WTC11 (cell line): ENCODE measurements around the gene PRSS57. TPM values are rescaled to one million over a fixed set of nuclear protein-coding genes. Genes with fewer than 3 reads are reported as not detected.
A peak's percentile ranks its signal among the peaks of the same experiment; 100 is the strongest.

Source experiments
- ATAC-seq: fragments of 200-7000 bp; cut with Tn5 transposase; 2 replicates; pipeline ENCODE4 v1.10.0; 2021; ENCODE audit warnings: mild to moderate bottlenecking, moderate library complexity
- CTCF ChIA-PET: fragments of 300-600 bp; sonication (Branson Sonifier 250); formaldehyde crosslinking; loops from one replicate; lab custom pipeline; 2021; ENCODE audit warnings: antibody characterized with exemption; lab: Charles Lee
- POLR2A ChIA-PET: fragments of 350-600 bp; sonication (Branson Sonifier 250); formaldehyde crosslinking; loops from one replicate; lab custom pipeline; 2021; ENCODE audit warnings: antibody characterized with exemption; lab: Charles Lee
- DNase-seq: peaks from one replicate; pipeline ENCODE4 v3.0.0; 2021; ENCODE audit warnings: low spot score
- H3K27ac Mint-ChIP-seq: 2 replicates; pipeline ENCODE4 v1.8.0; 2021; ENCODE audit warnings: mixed read lengths
- H3K27me3 Mint-ChIP-seq: 2 replicates; pipeline ENCODE4 v1.8.0; 2021; ENCODE audit warnings: low read depth, mild to moderate bottlenecking, moderate library complexity, mixed read lengths
- H3K36me3 Mint-ChIP-seq: 2 replicates; pipeline ENCODE4 v1.8.0; 2021; ENCODE audit warnings: mixed read lengths
- H3K4me1 Mint-ChIP-seq: 2 replicates; pipeline ENCODE4 v1.8.0; 2022; ENCODE audit warnings: mixed read lengths
- H3K4me3 Mint-ChIP-seq: 2 replicates; pipeline ENCODE4 v1.8.0; 2021; ENCODE audit warnings: mild to moderate bottlenecking, moderate library complexity, mixed read lengths
- H3K9me3 Mint-ChIP-seq: 2 replicates; pipeline ENCODE4 v1.8.0; 2021; ENCODE audit warnings: mixed read lengths
- ATF6 ChIP-seq: sonication (generic); formaldehyde crosslinking; IDR thresholded peaks from 2 replicates; pipeline ENCODE4 v1.8.1; 2023; ENCODE audit warnings: mild to moderate bottlenecking, missing genetic modification reagents
- CREB1 ChIP-seq: sonication (generic); formaldehyde crosslinking; IDR thresholded peaks from 2 replicates; pipeline ENCODE4 v1.8.0; 2023; ENCODE audit warnings: mild to moderate bottlenecking, missing genetic modification reagents
- CREM ChIP-seq: sonication (generic); formaldehyde crosslinking; IDR thresholded peaks from 2 replicates; pipeline ENCODE4 v1.8.1; 2022; ENCODE audit warnings: mild to moderate bottlenecking, missing genetic modification reagents, moderate library complexity
- ETV6 ChIP-seq: sonication (generic); formaldehyde crosslinking; IDR thresholded peaks from 2 replicates; pipeline ENCODE4 v1.8.1; 2022; ENCODE audit warnings: mild to moderate bottlenecking, missing genetic modification reagents
- FOXJ3 ChIP-seq: sonication (generic); formaldehyde crosslinking; IDR thresholded peaks from 2 replicates; pipeline ENCODE4 v1.9.0; 2021; ENCODE audit warnings: missing genetic modification reagents, mild to moderate bottlenecking, borderline replicate concordance
- JAZF1 ChIP-seq: fragments of 250-450 bp; sonication (Bioruptor Pico); IDR thresholded peaks from 2 replicates; pipeline ENCODE4 v1.9.0; 2021; ENCODE audit warnings: moderate library complexity, mild to moderate bottlenecking, inconsistent platforms
- KAT7 ChIP-seq: sonication (generic); formaldehyde crosslinking; IDR thresholded peaks from 2 replicates; pipeline ENCODE4 v1.8.1; 2023; ENCODE audit warnings: missing genetic modification reagents, mild to moderate bottlenecking, borderline replicate concordance
- MYBL2 ChIP-seq: sonication (generic); formaldehyde crosslinking; IDR thresholded peaks from 2 replicates; pipeline ENCODE4 v1.8.1; 2023; ENCODE audit warnings: mild to moderate bottlenecking, moderate library complexity, missing genetic modification reagents
- NR3C1 ChIP-seq: sonication (generic); formaldehyde crosslinking; conservative IDR thresholded peaks from 2 replicates; pipeline ENCODE4 v1.8.1; 2023; ENCODE audit warnings: low read depth, mild to moderate bottlenecking, missing genetic modification reagents
- PRRX2 ChIP-seq: fragments of 250-450 bp; sonication (Bioruptor Pico); IDR thresholded peaks from 2 replicates; pipeline ENCODE4 v1.8.0; 2021; ENCODE audit warnings: mild to moderate bottlenecking
- RELA ChIP-seq: sonication (generic); formaldehyde crosslinking; IDR thresholded peaks from 2 replicates; pipeline ENCODE4 v1.8.1; 2022; ENCODE audit warnings: missing genetic modification reagents, mild to moderate bottlenecking, borderline replicate concordance
- SOX15 ChIP-seq: fragments of 250-450 bp; sonication (Bioruptor Pico); IDR thresholded peaks from 2 replicates; pipeline ENCODE4 v1.9.0; 2021; ENCODE audit warnings: mild to moderate bottlenecking
- SP1 ChIP-seq: sonication (generic); formaldehyde crosslinking; conservative IDR thresholded peaks from 2 replicates; pipeline ENCODE4 v1.8.1; 2022; ENCODE audit warnings: missing genetic modification reagents
- TP53 ChIP-seq: sonication (generic); formaldehyde crosslinking; IDR thresholded peaks from 2 replicates; pipeline ENCODE4 v1.8.1; 2023; ENCODE audit warnings: mild to moderate bottlenecking, missing genetic modification reagents
- ZBTB21 ChIP-seq: sonication (generic); formaldehyde crosslinking; IDR thresholded peaks from 2 replicates; pipeline ENCODE4 v1.8.1; 2023; ENCODE audit warnings: mild to moderate bottlenecking, missing genetic modification reagents, borderline replicate concordance
- ZNF121 ChIP-seq: sonication (generic); formaldehyde crosslinking; IDR thresholded peaks from 2 replicates; pipeline ENCODE4 v1.8.0; 2023; ENCODE audit warnings: missing genetic modification reagents
- ZNF263 ChIP-seq: sonication (generic); formaldehyde crosslinking; IDR thresholded peaks from 2 replicates; pipeline ENCODE4 v1.8.1; 2022; ENCODE audit warnings: low read depth, mild to moderate bottlenecking, moderate library complexity, missing genetic modification reagents
- ZNF416 ChIP-seq: fragments of 250-450 bp; sonication (Bioruptor Pico); IDR thresholded peaks from 2 replicates; pipeline ENCODE4 v1.9.0; 2021; ENCODE audit warnings: mild to moderate bottlenecking, inconsistent platforms
- ZNF423 ChIP-seq: fragments of 250-450 bp; sonication (Bioruptor Pico); IDR thresholded peaks from 2 replicates; pipeline ENCODE4 v2.1.2; 2022; ENCODE audit warnings: mild to moderate bottlenecking, moderate library complexity
- ZNF671 ChIP-seq: fragments of 250-450 bp; sonication (Bioruptor Pico); IDR thresholded peaks from 2 replicates; pipeline ENCODE4 v1.8.0; 2021; ENCODE audit warnings: mild to moderate bottlenecking
- total RNA-seq: library from RNA; stranded (reverse); gene quantifications from 3 replicates; pipeline ENCODE4 v1.2.3, GENCODE V29; 2021
- TF ChIP-seq, protein P1 (sequence below): sonication (generic); formaldehyde crosslinking; IDR thresholded peaks from 2 replicates; pipeline ENCODE4 v1.8.0; 2022; ENCODE audit warnings: mild to moderate bottlenecking, missing genetic modification reagents
- TF ChIP-seq, protein P2 (sequence below): fragments of 250-450 bp; sonication (Bioruptor Pico); IDR thresholded peaks from 2 replicates; pipeline ENCODE4 v1.9.0; 2021; ENCODE audit warnings: mild to moderate bottlenecking
- TF ChIP-seq, protein P3 (sequence below): sonication (generic); formaldehyde crosslinking; IDR thresholded peaks from 2 replicates; pipeline ENCODE4 v1.8.0; 2022; ENCODE audit warnings: missing genetic modification reagents
- TF ChIP-seq, protein P4 (sequence below): sonication (generic); formaldehyde crosslinking; IDR thresholded peaks from 2 replicates; pipeline ENCODE4 v1.8.1; 2022; ENCODE audit warnings: mild to moderate bottlenecking, moderate library complexity, missing genetic modification reagents
- TF ChIP-seq, protein P5 (sequence below): sonication (generic); formaldehyde crosslinking; IDR thresholded peaks from 2 replicates; pipeline ENCODE4 v1.8.1; 2022; ENCODE audit warnings: low read depth, missing genetic modification reagents, borderline replicate concordance

PRSS57 gene
- total RNA-seq, 1 experiment from 2014 or later, result not detected

DNA sequence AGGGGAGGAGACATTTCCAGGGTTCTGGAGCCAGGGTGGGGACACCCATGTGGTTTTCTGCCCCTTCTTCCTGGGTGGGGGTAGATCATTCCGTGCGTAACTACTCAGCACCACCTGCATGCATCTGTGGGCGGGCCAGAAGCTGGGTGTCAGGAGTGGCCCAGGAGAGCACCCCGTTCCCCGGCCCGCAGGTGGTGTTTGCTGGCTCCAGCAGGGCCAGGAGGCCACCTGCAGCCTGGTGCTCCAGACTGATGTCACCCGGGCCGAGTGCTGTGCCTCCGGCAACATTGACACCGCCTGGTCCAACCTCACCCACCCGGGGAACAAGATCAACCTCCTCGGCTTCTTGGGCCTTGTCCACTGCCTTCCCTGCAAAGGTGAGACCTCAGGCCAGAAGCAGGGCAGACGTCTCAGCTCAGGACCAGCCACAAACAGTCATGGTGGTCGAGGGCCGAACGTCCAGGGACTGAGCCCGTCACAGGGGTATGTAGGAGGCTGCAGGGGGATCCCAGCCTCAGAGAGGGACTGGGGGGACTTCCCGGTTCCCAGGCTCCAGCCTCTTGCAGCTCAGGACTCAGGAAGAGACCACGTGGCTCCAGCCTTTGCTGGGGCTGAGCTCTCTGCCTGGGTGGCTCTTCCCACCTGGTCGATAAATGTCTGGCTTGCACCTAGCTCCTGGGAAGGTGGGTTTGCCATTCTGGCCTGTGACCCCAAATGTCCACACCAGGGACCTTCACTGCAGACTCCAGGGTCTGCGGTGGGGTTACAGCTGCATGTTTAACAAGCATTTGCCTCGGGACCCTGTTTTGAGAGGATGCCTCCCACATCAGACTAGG, 17.4 kb downstream of the PRSS57 start:
- peaks cover 27% of the 10 kb centered on the region for H3K27me3 Mint-ChIP-seq
- DNase-seq (no peak), ATAC-seq (no peak)
- H3K9me3 Mint-ChIP-seq, result no peaks in the 10 kb centered on the region
- H3K4me3 Mint-ChIP-seq, result no peak overlapping the region
- CTCF ChIA-PET, result interaction anchor here (0.7 to 2.4 kb wide), 3 partner anchors 15 to 384 kb away, joined by 3 to 16 read pairs (median 5); partner anchors contain the start of gene RNF126
- no peaks in the 10 kb centered on the region for H3K36me3 Mint-ChIP-seq
- H3K4me1 Mint-ChIP-seq, result no peaks in the 10 kb centered on the region
- H3K27ac Mint-ChIP-seq, result no peak overlapping the region
- TF ChIP-seq ETV6 (CRISPR knock-in tag) (no peak), TP53 (CRISPR knock-in tag) (no peak), JAZF1 (no peak), RELA (CRISPR knock-in tag) (0 out of 2 replicates have a peak, but pooled peaks have one; percentile 23), ZBTB21 (no peak), SP1 (CRISPR knock-in tag) (no peak), ZNF416 (CRISPR knock-in tag) (no peak), FOXJ3 (CRISPR knock-in tag) (no peak), ATF6 (CRISPR knock-in tag) (no peak)
- TF ChIP-seq, all 79 proteins: peak for 1
- POLR2A ChIA-PET, result interaction anchor here (0.6 kb wide), 1 partner anchor 381 kb away, joined by 3 read pairs; no protein-coding TSS in a partner anchor

- ATAC-seq (no peak), DNase-seq (no peak)
- H3K4me3 Mint-ChIP-seq, result no peak overlapping the region
- TF ChIP-seq KAT7 (CRISPR knock-in tag) (no peak), MYBL2 (CRISPR knock-in tag) (no peak), PRRX2 (CRISPR knock-in tag) (no peak), ZNF671 (CRISPR knock-in tag) (no peak), CREM (CRISPR knock-in tag) (no peak), ZNF263 (CRISPR knock-in tag) (no peak), SOX15 (CRISPR knock-in tag) (no peak), ZNF121 (CRISPR knock-in tag) (no peak), NR3C1 (CRISPR knock-in tag) (no peak), CREB1 (CRISPR knock-in tag) (no peak), ZNF423 (CRISPR knock-in tag) (no peak)
- TF ChIP-seq, protein P1, sequence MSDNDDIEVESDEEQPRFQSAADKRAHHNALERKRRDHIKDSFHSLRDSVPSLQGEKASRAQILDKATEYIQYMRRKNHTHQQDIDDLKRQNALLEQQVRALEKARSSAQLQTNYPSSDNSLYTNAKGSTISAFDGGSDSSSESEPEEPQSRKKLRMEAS (CRISPR knock-in tag), result no peak
- TF ChIP-seq, protein P2, sequence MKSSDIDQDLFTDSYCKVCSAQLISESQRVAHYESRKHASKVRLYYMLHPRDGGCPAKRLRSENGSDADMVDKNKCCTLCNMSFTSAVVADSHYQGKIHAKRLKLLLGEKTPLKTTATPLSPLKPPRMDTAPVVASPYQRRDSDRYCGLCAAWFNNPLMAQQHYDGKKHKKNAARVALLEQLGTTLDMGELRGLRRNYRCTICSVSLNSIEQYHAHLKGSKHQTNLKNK (CRISPR knock-in tag), result no peak
- TF ChIP-seq, protein P3, sequence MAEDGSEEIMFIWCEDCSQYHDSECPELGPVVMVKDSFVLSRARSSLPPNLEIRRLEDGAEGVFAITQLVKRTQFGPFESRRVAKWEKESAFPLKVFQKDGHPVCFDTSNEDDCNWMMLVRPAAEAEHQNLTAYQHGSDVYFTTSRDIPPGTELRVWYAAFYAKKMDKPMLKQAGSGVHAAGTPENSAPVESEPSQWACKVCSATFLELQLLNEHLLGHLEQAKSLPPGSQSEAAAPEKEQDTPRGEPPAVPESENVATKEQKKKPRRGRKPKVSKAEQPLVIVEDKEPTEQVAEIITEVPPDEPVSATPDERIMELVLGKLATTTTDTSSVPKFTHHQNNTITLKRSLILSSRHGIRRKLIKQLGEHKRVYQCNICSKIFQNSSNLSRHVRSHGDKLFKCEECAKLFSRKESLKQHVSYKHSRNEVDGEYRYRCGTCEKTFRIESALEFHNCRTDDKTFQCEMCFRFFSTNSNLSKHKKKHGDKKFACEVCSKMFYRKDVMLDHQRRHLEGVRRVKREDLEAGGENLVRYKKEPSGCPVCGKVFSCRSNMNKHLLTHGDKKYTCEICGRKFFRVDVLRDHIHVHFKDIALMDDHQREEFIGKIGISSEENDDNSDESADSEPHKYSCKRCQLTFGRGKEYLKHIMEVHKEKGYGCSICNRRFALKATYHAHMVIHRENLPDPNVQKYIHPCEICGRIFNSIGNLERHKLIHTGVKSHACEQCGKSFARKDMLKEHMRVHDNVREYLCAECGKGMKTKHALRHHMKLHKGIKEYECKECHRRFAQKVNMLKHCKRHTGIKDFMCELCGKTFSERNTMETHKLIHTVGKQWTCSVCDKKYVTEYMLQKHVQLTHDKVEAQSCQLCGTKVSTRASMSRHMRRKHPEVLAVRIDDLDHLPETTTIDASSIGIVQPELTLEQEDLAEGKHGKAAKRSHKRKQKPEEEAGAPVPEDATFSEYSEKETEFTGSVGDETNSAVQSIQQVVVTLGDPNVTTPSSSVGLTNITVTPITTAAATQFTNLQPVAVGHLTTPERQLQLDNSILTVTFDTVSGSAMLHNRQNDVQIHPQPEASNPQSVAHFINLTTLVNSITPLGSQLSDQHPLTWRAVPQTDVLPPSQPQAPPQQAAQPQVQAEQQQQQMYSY, result no peak
- TF ChIP-seq, protein P4, sequence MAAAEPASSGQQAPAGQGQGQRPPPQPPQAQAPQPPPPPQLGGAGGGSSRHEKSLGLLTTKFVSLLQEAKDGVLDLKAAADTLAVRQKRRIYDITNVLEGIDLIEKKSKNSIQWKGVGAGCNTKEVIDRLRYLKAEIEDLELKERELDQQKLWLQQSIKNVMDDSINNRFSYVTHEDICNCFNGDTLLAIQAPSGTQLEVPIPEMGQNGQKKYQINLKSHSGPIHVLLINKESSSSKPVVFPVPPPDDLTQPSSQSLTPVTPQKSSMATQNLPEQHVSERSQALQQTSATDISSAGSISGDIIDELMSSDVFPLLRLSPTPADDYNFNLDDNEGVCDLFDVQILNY (CRISPR knock-in tag), result no peak
- TF ChIP-seq, protein P5, sequence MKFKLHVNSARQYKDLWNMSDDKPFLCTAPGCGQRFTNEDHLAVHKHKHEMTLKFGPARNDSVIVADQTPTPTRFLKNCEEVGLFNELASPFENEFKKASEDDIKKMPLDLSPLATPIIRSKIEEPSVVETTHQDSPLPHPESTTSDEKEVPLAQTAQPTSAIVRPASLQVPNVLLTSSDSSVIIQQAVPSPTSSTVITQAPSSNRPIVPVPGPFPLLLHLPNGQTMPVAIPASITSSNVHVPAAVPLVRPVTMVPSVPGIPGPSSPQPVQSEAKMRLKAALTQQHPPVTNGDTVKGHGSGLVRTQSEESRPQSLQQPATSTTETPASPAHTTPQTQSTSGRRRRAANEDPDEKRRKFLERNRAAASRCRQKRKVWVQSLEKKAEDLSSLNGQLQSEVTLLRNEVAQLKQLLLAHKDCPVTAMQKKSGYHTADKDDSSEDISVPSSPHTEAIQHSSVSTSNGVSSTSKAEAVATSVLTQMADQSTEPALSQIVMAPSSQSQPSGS (CRISPR knock-in tag), result no peak
- H3K9me3 Mint-ChIP-seq, result no peaks in the 10 kb centered on the region
- no peak overlapping the region for H3K27ac Mint-ChIP-seq
- no peaks in the 10 kb centered on the region for H3K36me3 Mint-ChIP-seq
- ChIA-PET CTCF (interaction anchor here (1.7 to 2.4 kb wide), 2 partner anchors 14 to 56 kb away, joined by 3 to 16 read pairs; partner anchors contain the start of gene RNF126), POLR2A (interaction anchor here (0.7 kb wide), 1 partner anchor 26 kb away, joined by 3 read pairs; no protein-coding TSS in a partner anchor)
- peaks cover 27% of the 10 kb centered on the region for H3K27me3 Mint-ChIP-seq
- H3K4me1 Mint-ChIP-seq, result no peaks in the 10 kb centered on the region
These were observed 18.1 kb downstream of the PRSS57 start for GRCh38 chr19:677201-677600.
